HG03457 (cell line): ENCODE data around the gene ITIH4.
"Not testable (repeated sequence)": the region's sequence is repeated elsewhere in the genome, so short reads cannot be mapped to it uniquely, and the experiment has no call there.

ENCODE experiments used
- ATAC-seq: cut with Tn5 transposase; IDR thresholded peaks from one replicate; pipeline ENCODE4 v1.9.1; 2021; ENCODE audit warnings: moderate number of reproducible peaks; ENCODE audit not compliant: unreplicated experiment

Gene ITIH4

GRCh38 chr3:52787246-52787645, 43.2 kb downstream of the ITIH4 start:
- ATAC-seq = no peak

- no peak for ATAC-seq
Measured at GRCh38 chr3:52786330-52787215, 43.9 kb downstream of the ITIH4 start.

GRCh38 chr3:52784931-52785590, 45.4 kb downstream of the ITIH4 start:
- no peak for ATAC-seq

- no peak for ATAC-seq
Measured at GRCh38 chr3:52784021-52784621, 46.4 kb downstream of the ITIH4 start.

GRCh38 chr3:52783211-52783555, 47.3 kb downstream of the ITIH4 start:
- no peak for ATAC-seq

- ATAC-seq = no peak
Measured at GRCh38 chr3:52782412-52783210, 47.9 kb downstream of the ITIH4 start.

GRCh38 chr3:52781741-52782140, 48.7 kb downstream of the ITIH4 start:
- no peak for ATAC-seq

- no peak for ATAC-seq
Measured at GRCh38 chr3:52779837-52780585, 50.5 kb downstream of the ITIH4 start.

- ATAC-seq = peak; percentile 62
Measured at GRCh38 chr3:52779011-52779836, 51.2 kb downstream of the ITIH4 start.

GRCh38 chr3:52777959-52778805, 52.3 kb downstream of the ITIH4 start:
- ATAC-seq = no peak

GRCh38 chr3:52777127-52777958, 53.1 kb downstream of the ITIH4 start, which contains the start of gene ITIH1:
ITIH1 (plus strand) TSS chr3:52777599; CDS start chr3:52777616, 17 bp downstream.
- ATAC-seq = no peak

- not testable (repeated sequence) for ATAC-seq
Measured at GRCh38 chr3:52776486-52776885, 54.0 kb downstream of the ITIH4 start.

GRCh38 chr3:52775877-52776276, 54.6 kb downstream of the ITIH4 start:
- ATAC-seq = no peak

GRCh38 chr3:52774901-52775864, 55.3 kb downstream of the ITIH4 start:
- no peak for ATAC-seq

GRCh38 chr3:52774066-52774713, 56.3 kb downstream of the ITIH4 start:
- no peak for ATAC-seq
